HFF-Myc (cell line): Measurements from ENCODE around the gene CENPP.
A peak's percentile ranks its signal among the peaks of the same experiment; 100 is the strongest.

Source experiments
- DNase-seq: peaks from one replicate; pipeline ENCODE4 v3.0.0-alpha.2; 2011; ENCODE audit warnings: low read depth; ENCODE audit errors: extremely low read depth
- H3K4me3 ChIP-seq: replicated peaks from 2 replicates; pipeline ENCODE4 v1.5.1; 2011; ENCODE audit warnings: low read depth, mild to moderate bottlenecking, control low read depth, low read length
- CTCF ChIP-seq: IDR thresholded peaks from 2 replicates; pipeline ENCODE4 v1.5.1; 2012; ENCODE audit warnings: mild to moderate bottlenecking, low read depth, low read length, control low read depth; ENCODE audit errors: missing control alignments

The CENPP gene

GRCh38 chr9:92369075-92369474 lies 43.3 kb downstream of the CENPP start:
- no peak for DNase-seq
- no peak for TF ChIP-seq CTCF
- H3K4me3 ChIP-seq = no peak overlapping the region

- DNase-seq = no peak
- no peak overlapping the region for H3K4me3 ChIP-seq
- no peak for TF ChIP-seq CTCF
Observed at GRCh38 chr9:92373167-92373566, 47.4 kb downstream of the CENPP start.

- H3K4me3 ChIP-seq = no peak overlapping the region
- no peak for DNase-seq
- no peak for TF ChIP-seq CTCF
Observed at GRCh38 chr9:92377876-92378275, 52.1 kb downstream of the CENPP start.

- TF ChIP-seq CTCF = no peak
- no peak overlapping the region for H3K4me3 ChIP-seq
- DNase-seq = peak; percentile 38
Observed at GRCh38 chr9:92378865-92379560, 53.3 kb downstream of the CENPP start.

- no peak for TF ChIP-seq CTCF
Observed at GRCh38 chr9:92380603-92381002, 54.9 kb downstream of the CENPP start.

GRCh38 chr9:92381775-92382174 lies 56.0 kb downstream of the CENPP start:
- no peak overlapping the region for H3K4me3 ChIP-seq
- no peak for TF ChIP-seq CTCF
- no peak for DNase-seq

More at GRCh38 chr9:92380603-92381002, 54.9 kb downstream of the CENPP start:
- H3K4me3 ChIP-seq = no peak overlapping the region
- DNase-seq = no peak

GRCh38 chr9:92384375-92384774 lies 58.6 kb downstream of the CENPP start:
- DNase-seq = no peak
- TF ChIP-seq CTCF = no peak
- H3K4me3 ChIP-seq = no peak overlapping the region
